ENCODE data around the gene FARS2.

The FARS2 gene

DNA sequence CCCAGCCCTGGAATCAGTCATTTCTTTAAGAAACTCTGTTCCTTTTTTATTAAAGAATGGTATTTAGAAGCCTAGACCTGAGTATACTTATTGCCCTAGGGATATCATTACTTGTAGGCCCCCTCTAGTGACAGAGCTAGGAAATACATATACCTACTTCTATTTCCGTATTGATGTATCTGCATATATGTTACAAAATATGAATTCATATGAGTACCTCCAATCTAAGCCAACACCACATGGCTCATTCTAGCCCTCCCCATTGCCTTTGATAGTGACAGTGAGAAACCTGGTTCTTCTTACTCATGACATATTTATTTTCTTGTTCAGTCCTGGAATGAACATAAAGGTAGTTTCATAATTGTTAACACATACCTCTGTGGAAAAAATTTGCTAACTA lies 137.2 kb downstream of the FARS2 start:
- DNase-seq: peak in 1 of 3 experiments; percentile 8
- H3K27me3 Mint-ChIP-seq: no peaks in the 10 kb centered on the region
- no peak overlapping the region for H3K4me3 Mint-ChIP-seq
- no peak overlapping the region for H3K27ac Mint-ChIP-seq
- H3K36me3 Mint-ChIP-seq (ENCODE audit: insufficient read depth): no peaks in the 10 kb centered on the region
- H3K9me3 Mint-ChIP-seq: no peaks in the 10 kb centered on the region
- peak; percentile 76 for ATAC-seq (replicated peaks)
- peaks cover 5 to 6% of the 10 kb centered on the region in 2 donors for H3K4me1 Mint-ChIP-seq (ENCODE audit: low read depth in 2 of 2)

DNA sequence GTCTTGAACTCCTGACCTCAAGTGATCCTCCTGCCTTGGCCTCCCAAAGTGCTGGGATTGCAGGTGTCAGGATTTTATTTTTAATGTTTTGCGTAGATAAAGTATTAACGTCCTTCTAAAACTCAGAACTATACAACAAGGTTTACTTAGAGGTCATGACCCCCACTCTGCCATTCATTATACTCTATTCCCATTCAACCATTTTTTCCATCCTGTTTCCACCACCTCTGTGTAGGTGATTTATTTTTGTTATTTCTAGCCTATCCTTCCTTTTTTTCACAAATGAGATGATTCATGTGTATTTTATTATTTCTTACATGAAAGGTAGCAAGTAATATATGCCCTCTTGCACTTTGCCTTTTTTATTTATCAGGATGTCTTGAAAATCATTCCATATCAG lies 138.1 kb downstream of the FARS2 start:
- Mint-ChIP-seq H3K4me1 (ENCODE audit: low read depth in 2 of 2) (peaks cover 3 to 6% of the 10 kb centered on the region in 2 donors), H3K36me3 (ENCODE audit: insufficient read depth) (no peaks in the 10 kb centered on the region), H3K9me3 (no peaks in the 10 kb centered on the region), H3K27me3 (no peaks in the 10 kb centered on the region), H3K4me3 (no peak overlapping the region), H3K27ac (no peak overlapping the region)
- DNase-seq (no peak), ATAC-seq (replicated peaks) (no peak)

DNA sequence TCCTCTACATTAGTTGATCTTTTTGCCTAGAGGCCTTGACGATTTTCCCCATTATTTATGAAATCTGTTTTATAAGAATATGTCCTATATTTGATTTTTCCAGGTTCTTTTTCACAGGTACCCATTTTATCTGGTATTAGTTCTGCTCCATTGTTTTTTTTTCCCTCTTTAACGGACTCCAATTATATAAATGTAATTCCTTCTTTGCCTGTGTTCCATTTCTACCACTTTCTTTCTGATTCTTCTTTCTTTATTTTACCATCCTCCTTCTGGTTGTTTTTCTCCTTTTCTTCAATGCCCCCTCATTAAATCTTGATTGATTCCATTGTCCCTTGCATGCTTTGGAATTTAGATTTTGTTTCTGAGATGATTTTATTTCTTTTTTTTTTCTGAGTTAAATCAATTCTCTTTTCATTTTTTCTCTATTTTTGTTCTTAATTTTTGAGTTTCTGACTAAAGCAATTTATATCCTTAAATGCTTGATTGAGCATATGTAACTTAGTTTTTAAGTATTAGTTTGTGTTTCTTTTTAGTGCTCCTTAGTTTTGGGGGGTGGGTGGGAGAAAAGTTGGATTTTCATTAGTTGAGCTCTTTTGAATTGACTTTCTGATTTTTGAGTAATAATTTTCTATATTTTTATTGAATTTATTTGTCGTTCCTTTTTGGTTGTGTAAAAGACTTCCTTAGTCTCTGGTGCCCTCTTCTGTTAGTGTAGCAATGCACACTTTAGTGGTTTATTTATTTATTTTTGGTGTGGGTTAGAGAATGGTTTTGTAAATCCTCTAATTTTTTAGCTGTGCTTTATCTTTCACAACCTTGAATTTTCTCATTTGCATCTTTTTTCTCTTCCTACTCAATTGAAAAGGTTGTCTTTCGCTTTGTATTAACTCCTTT lies 140.8 kb downstream of the FARS2 start:
- H3K27me3 Mint-ChIP-seq: no peaks in the 10 kb centered on the region
- no peak overlapping the region for H3K27ac Mint-ChIP-seq
- H3K9me3 Mint-ChIP-seq: no peaks in the 10 kb centered on the region
- peaks cover 3 to 6% of the 10 kb centered on the region in 2 donors for H3K4me1 Mint-ChIP-seq (ENCODE audit: low read depth in 2 of 2)
- ATAC-seq (replicated peaks) (no peak), DNase-seq (no peak)
- H3K4me3 Mint-ChIP-seq: no peak overlapping the region
- H3K36me3 Mint-ChIP-seq (ENCODE audit: insufficient read depth): peaks cover 6% of the 10 kb centered on the region

DNA sequence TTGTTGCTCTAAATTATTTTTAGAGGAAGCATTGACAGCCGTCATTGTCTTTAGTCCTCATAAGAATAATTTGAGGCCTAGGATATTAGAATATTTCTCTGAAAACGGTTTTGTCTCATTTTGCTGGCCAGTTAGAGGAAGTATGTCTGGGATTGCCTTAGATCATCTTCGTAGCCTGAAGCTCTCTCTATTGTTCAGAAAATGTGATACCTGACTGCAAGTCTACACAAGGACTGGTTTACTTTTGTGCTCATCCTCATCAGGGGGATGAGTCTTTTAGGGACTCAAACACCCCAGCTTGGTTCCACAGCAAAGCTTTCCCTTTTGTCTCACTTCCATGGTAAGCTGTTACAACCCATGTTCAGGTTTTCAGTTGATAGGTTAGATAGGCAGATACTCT lies 141.8 kb downstream of the FARS2 start:
- H3K27me3 Mint-ChIP-seq: no peaks in the 10 kb centered on the region
- DNase-seq (no peak), ATAC-seq (replicated peaks) (no peak)
- no peaks in the 10 kb centered on the region for H3K9me3 Mint-ChIP-seq
- H3K4me3 Mint-ChIP-seq: no peak overlapping the region
- H3K36me3 Mint-ChIP-seq (ENCODE audit: insufficient read depth): peaks cover 8% of the 10 kb centered on the region
- no peak overlapping the region for H3K27ac Mint-ChIP-seq
- H3K4me1 Mint-ChIP-seq (ENCODE audit: low read depth in 2 of 2): peaks cover 3 to 6% of the 10 kb centered on the region in 2 donors

DNA sequence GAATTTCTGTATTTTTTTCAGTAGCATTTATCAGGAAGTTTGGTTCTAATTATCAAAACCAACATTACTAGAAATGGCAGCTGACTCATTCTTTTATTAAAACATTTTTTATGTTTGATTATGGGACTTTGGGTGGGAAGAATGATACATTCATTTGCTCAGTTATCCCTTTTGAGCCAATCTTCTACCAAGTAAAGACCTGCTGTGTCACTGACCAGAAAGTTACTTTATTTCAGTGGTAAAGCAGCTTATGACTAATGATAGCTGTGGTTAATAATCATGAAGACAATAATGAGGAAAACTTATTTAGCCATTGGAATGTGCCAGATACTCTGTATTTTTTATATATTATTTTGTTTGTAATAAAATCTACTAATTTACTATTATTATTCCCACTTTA lies 142.3 kb downstream of the FARS2 start:
- H3K4me3 Mint-ChIP-seq: no peak overlapping the region
- peaks cover 2 to 6% of the 10 kb centered on the region in 2 donors for H3K4me1 Mint-ChIP-seq (ENCODE audit: low read depth in 2 of 2)
- ATAC-seq (replicated peaks): no peak
- H3K36me3 Mint-ChIP-seq (ENCODE audit: insufficient read depth): peaks cover 11% of the 10 kb centered on the region
- no peaks in the 10 kb centered on the region for H3K27me3 Mint-ChIP-seq
- DNase-seq: no peak
- no peak overlapping the region for H3K27ac Mint-ChIP-seq
- no peaks in the 10 kb centered on the region for H3K9me3 Mint-ChIP-seq

DNA sequence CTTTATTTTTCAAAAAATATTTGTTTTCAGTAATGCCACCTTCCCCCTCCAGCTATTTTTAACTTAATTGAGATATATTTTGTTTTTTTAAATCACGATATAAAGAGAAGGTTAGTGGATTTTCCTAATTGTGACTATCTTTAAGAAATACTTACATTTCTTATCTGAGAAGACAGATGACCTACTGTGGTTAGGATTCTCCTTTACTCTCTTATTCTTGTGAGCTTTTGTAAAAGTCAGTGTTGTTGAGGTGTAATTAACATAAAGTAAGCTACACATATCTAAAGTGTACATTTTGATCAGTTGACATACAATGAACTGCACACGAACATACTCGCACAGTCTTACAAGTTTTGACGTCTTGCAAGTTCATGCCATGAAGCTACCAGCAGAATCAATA lies 144.7 kb downstream of the FARS2 start:
- ATAC-seq (replicated peaks) (no peak), DNase-seq (no peak)
- Mint-ChIP-seq H3K36me3 (ENCODE audit: insufficient read depth) (peaks cover 11% of the 10 kb centered on the region), H3K27ac (no peak overlapping the region), H3K4me1 (ENCODE audit: low read depth in 2 of 2) (peaks cover 1 to 6% of the 10 kb centered on the region in 2 donors), H3K4me3 (no peak overlapping the region), H3K27me3 (no peaks in the 10 kb centered on the region), H3K9me3 (no peaks in the 10 kb centered on the region)

DNA sequence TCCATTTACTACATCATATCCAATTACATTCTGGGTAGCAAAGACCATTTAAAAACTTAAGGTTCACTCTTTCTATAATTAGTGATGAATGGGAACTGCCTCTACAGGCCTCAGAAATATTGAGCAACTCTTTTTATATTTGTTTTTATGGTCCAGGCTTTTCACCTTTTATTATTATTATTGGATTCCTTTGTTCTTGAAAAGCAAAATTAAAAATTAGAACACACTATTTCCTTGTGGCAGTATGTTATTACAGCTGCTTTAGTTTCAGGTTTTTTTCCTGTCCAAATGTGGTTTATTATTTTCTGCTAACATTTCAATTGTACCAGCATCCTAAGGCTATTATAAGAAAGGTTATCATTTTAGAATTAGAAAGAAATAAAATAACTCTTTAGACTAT lies 150.1 kb downstream of the FARS2 start:
- H3K36me3 Mint-ChIP-seq (ENCODE audit: insufficient read depth): peaks cover 8% of the 10 kb centered on the region
- H3K4me1 Mint-ChIP-seq (ENCODE audit: low read depth in 2 of 2): no peaks in the 10 kb centered on the region
- no peak overlapping the region for H3K4me3 Mint-ChIP-seq
- ATAC-seq (replicated peaks) (no peak), DNase-seq (no peak)
- H3K9me3 Mint-ChIP-seq: no peaks in the 10 kb centered on the region
- no peaks in the 10 kb centered on the region for H3K27me3 Mint-ChIP-seq
- H3K27ac Mint-ChIP-seq: peak overlapping the region; percentile 35 to 41

DNA sequence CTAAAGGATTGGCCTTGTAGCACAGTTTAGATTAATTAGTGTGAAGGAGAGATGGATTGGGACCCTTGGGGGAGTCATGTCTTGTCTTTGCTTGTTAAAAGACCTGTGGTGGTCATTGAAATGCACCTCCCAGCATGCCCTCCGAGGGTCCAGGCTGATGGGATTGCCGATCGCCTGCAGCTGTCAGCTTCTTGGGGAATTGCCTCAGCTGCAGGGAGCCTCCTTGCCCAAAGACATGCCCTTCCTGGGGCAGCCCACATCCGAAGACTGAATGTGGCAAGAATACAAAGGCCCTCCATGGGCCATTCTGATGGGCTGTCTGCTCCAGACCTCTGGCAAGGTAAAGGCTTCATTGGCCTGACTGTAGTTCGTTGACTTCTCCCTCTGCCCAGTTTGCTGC lies 150.7 kb downstream of the FARS2 start:
- peak overlapping the region in 1 of 2 donors; percentile 41 for H3K27ac Mint-ChIP-seq
- no peak overlapping the region for H3K4me3 Mint-ChIP-seq
- no peaks in the 10 kb centered on the region for H3K9me3 Mint-ChIP-seq
- peaks cover 8% of the 10 kb centered on the region for H3K36me3 Mint-ChIP-seq (ENCODE audit: insufficient read depth)
- H3K4me1 Mint-ChIP-seq (ENCODE audit: low read depth in 2 of 2): no peaks in the 10 kb centered on the region
- no peak for DNase-seq
- H3K27me3 Mint-ChIP-seq: no peaks in the 10 kb centered on the region
- ATAC-seq (replicated peaks): no peak

DNA sequence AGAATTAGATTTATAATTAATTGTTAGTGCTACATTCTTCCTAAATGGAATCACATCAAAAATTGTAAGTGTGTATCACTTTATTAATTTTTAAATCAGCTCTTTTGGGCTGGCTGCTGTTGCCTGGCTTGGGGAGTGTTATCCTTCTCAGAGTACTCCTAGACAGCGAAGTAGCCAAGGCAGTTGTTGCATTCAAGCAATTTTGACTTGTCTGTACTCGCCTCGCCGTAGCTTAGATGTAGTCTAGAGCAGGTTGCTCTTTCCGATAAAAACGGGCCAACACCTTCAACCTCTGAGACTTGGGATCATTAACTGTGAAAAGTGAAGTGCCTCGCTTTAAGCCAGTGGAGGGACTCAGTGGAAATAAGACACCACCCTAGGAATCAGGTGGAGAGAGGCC lies 151.3 kb downstream of the FARS2 start:
- peaks cover 8% of the 10 kb centered on the region for H3K36me3 Mint-ChIP-seq (ENCODE audit: insufficient read depth)
- DNase-seq: no peak
- ATAC-seq (replicated peaks): no peak
- H3K4me3 Mint-ChIP-seq: no peak overlapping the region
- peak overlapping the region in 1 of 2 donors; percentile 47 for H3K27ac Mint-ChIP-seq
- no peaks in the 10 kb centered on the region for H3K27me3 Mint-ChIP-seq
- peaks cover 0 to 2% of the 10 kb centered on the region in 2 donors for H3K9me3 Mint-ChIP-seq
- H3K4me1 Mint-ChIP-seq (ENCODE audit: low read depth in 2 of 2): peaks cover 0 to 4% of the 10 kb centered on the region in 2 donors

DNA sequence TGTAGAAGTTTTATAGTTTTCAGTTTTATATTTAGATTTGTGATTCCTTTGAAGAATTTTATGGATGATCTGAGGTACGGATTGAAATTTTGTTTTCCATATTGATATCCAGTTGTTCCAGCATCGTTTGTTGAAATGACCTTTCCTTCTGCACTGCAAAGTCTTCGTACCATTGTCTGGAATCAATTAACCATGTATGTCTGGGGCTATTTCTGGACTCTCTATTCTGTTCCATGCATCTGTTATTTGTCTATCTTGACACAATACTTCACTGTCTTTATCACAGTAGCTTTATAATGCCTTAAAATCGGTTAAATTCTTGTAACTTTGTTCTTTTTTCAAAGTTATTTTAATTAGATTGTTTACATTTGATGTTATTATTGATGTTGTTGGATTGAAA lies 154.9 kb downstream of the FARS2 start:
- DNase-seq: no peak
- H3K27ac Mint-ChIP-seq: no peak overlapping the region
- H3K36me3 Mint-ChIP-seq (ENCODE audit: insufficient read depth): peaks cover 3% of the 10 kb centered on the region

DNA sequence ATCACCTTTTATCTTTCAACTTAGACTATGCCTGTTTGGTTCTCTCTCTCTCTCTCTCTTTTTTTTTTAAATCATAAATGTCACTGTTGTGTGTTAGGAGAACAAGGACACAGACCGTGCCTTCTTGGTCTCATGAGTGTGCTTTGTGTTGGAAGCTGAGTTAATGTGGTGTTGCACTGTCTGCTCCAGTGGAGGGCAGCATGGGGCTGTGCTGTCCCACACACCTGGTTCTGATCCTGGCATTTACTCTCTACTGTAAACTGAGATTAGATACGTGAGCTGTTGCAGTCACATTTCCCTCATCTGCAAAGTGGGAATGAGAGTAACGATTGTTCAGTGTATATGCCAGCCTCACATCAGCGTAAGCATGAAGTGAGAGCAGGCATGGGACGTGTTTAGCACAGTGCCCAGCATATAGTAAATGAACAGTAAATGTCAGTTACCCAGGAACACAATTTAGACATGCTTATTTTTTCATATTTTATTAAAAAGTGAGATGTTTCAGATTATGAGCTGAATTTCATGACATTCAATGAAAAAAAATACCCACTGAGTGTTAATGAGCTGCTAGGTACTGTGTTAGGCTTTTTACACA lies 161.1 kb downstream of the FARS2 start:
- DNase-seq: no peak
- no peaks in the 10 kb centered on the region for H3K27me3 Mint-ChIP-seq
- peaks cover 0 to 1% of the 10 kb centered on the region in 2 donors for H3K9me3 Mint-ChIP-seq

More for the DNA sequence above, 154.9 kb downstream of the FARS2 start:
- no peak overlapping the region for H3K4me3 Mint-ChIP-seq
- ATAC-seq (replicated peaks): no peak
- peaks cover 0 to 9% of the 10 kb centered on the region in 2 donors for H3K4me1 Mint-ChIP-seq (ENCODE audit: low read depth in 2 of 2)
- H3K27me3 Mint-ChIP-seq: no peaks in the 10 kb centered on the region
- peaks cover 0 to 2% of the 10 kb centered on the region in 2 donors for H3K9me3 Mint-ChIP-seq

DNA sequence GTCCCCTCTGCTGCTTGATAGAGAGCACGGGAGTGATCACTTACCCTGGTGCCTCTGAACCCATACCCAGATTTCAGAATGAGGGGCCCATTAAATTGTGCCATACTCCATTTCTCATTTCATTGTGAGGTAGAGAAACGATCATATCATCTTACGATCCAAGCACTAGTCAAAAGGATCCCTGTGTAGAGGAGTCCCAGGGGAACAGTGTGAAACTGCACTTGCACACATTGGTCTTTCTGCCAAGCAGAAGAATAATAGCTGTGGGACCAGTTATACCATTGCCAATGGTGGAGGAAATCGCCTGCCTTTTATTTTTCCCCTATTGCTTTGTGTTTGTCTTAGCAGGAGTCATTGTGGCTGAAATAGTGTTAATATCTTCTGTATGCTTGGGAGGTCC lies 161.9 kb downstream of the FARS2 start:
- Mint-ChIP-seq H3K4me3 (no peak overlapping the region), H3K27ac (no peak overlapping the region)
- no peak for ATAC-seq (replicated peaks)

More for the DNA sequence above, 161.1 kb downstream of the FARS2 start:
- H3K27ac Mint-ChIP-seq: peak overlapping the region in 1 of 2 donors; percentile 3
- peaks cover 2 to 7% of the 10 kb centered on the region in 2 donors for H3K4me1 Mint-ChIP-seq (ENCODE audit: low read depth in 2 of 2)
- no peak for ATAC-seq (replicated peaks)
- no peaks in the 10 kb centered on the region for H3K36me3 Mint-ChIP-seq (ENCODE audit: insufficient read depth)
- no peak overlapping the region for H3K4me3 Mint-ChIP-seq

DNA sequence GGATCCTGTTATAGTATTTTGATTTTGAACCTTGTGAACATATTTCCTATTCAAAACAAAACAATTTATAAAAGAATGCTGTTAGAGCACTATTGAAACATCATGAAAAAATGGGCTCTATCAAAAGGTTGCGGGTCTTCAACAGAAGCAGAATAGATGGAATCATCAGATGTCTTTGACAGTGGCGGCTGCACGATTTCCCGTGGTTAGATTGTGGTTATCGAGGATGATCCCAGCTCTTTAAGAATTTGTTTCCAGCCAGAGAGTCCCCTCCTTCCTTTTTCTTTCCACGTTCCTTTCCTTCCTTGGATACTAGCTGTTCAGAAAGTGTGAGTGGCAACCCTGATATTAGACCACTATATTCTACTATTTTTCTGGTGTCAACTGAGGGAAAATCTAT lies 163.4 kb downstream of the FARS2 start:
- no peak overlapping the region for H3K4me3 Mint-ChIP-seq
- H3K4me1 Mint-ChIP-seq (ENCODE audit: low read depth in 2 of 2): peaks cover 0 to 4% of the 10 kb centered on the region in 2 donors
- ATAC-seq (replicated peaks) (no peak), DNase-seq (no peak)
- H3K27me3 Mint-ChIP-seq: no peaks in the 10 kb centered on the region
- H3K9me3 Mint-ChIP-seq: no peaks in the 10 kb centered on the region
- no peak overlapping the region for H3K27ac Mint-ChIP-seq
- H3K36me3 Mint-ChIP-seq (ENCODE audit: insufficient read depth): no peaks in the 10 kb centered on the region

More for the DNA sequence above, 161.9 kb downstream of the FARS2 start:
- Mint-ChIP-seq H3K4me1 (ENCODE audit: low read depth in 2 of 2) (peaks cover 2 to 4% of the 10 kb centered on the region in 2 donors), H3K36me3 (ENCODE audit: insufficient read depth) (no peaks in the 10 kb centered on the region), H3K9me3 (no peaks in the 10 kb centered on the region), H3K27me3 (no peaks in the 10 kb centered on the region)
- no peak for DNase-seq

DNA sequence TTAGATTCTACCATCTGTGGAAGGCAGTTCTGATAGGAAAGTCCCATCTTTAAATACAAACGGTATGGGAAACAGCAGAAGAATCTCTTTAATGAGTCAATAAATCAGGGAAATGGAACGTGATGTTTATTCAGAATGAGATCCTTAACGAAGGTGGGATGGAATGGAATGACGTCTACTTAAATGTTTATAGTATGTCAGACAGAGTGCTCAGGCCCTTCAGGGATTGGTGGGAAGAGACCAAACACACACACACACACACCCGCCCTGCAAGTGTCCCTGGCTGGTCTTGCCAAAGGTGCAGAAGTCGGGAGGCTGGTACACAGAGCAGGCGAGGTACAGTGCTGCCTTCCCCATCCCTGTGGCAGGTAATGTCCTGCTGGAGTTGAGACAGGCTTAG lies 164.0 kb downstream of the FARS2 start:
- Mint-ChIP-seq H3K4me1 (ENCODE audit: low read depth in 2 of 2) (peaks cover 0 to 4% of the 10 kb centered on the region in 2 donors), H3K4me3 (no peak overlapping the region), H3K27me3 (no peaks in the 10 kb centered on the region), H3K9me3 (no peaks in the 10 kb centered on the region), H3K27ac (no peak overlapping the region), H3K36me3 (ENCODE audit: insufficient read depth) (no peaks in the 10 kb centered on the region)
- DNase-seq (no peak), ATAC-seq (replicated peaks) (no peak)

Data from effector memory CD8-positive, alpha-beta T cell (primary cell).